SU-DHL-6 (cell line): Measurements from ENCODE around the gene ADRA2B.

Source experiments
- H2AFZ ChIP-seq: fragments of 200-600 bp; sonication (generic); 2 replicates; pipeline ENCODE4 v1.6.1; 2014; ENCODE audit warnings: low read depth, mild to moderate bottlenecking, moderate library complexity, mixed read lengths, antibody characterized with exemption, low read length; ENCODE audit not compliant: severe bottlenecking
- H3F3A ChIP-seq: fragments of 200-600 bp; shearing (Covaris generic); 2 replicates; pipeline ENCODE4 v1.6.0; 2016; ENCODE audit warnings: antibody characterized with exemption, mild to moderate bottlenecking; ENCODE audit not compliant: insufficient read depth
- H3K27ac ChIP-seq: fragments of 200-600 bp; sonication (generic); 2 replicates; pipeline ENCODE4 v1.5.1; 2016; ENCODE audit warnings: low read depth, mild to moderate bottlenecking, low read length, moderate library complexity, mixed read lengths
- H3K27me3 ChIP-seq: fragments of 200-600 bp; sonication (generic), shearing (Covaris generic); 2 replicates; pipeline ENCODE4 v1.6.0; 2014; ENCODE audit warnings: mild to moderate bottlenecking, low read length
- H3K36me3 ChIP-seq: fragments of 200-600 bp; sonication (generic); 2 replicates; pipeline ENCODE4 v1.6.1; 2014; ENCODE audit warnings: mild to moderate bottlenecking, low read length, mixed read lengths
- H3K4me2 ChIP-seq: fragments of 300-600, 200-600 bp; shearing (Covaris generic), sonication (generic); 2 replicates; pipeline ENCODE4 v1.6.0; 2014; ENCODE audit warnings: low read length, low read depth, mild to moderate bottlenecking; ENCODE audit not compliant: poor library complexity, severe bottlenecking
- H3K4me3 ChIP-seq: fragments of 200-600 bp; sonication (generic); 2 replicates; pipeline ENCODE4 v1.5.1; 2014; ENCODE audit warnings: antibody characterized with exemption, low read length, mild to moderate bottlenecking, mixed read lengths; ENCODE audit not compliant: insufficient read depth, poor library complexity, severe bottlenecking
- H3K79me2 ChIP-seq: fragments of 200-600 bp; sonication (generic); 2 replicates; pipeline ENCODE4 v1.6.1; 2014; ENCODE audit warnings: mild to moderate bottlenecking, low read length, moderate library complexity; ENCODE audit not compliant: insufficient read depth
- H3K9ac ChIP-seq: fragments of 200-600 bp; sonication (generic); 2 replicates; pipeline ENCODE4 v1.7.0; 2014; ENCODE audit warnings: mild to moderate bottlenecking, low read length
- H3K9me2 ChIP-seq: fragments of 200-600 bp; sonication (generic); replicated peaks from 2 replicates; pipeline ENCODE4 v1.6.1; 2014; ENCODE audit warnings: low read length; ENCODE audit not compliant: insufficient read depth
- H3K9me3 ChIP-seq: fragments of 200-600 bp; sonication (generic); 2 replicates; pipeline ENCODE4 v1.6.1; 2014; ENCODE audit warnings: low read length, mixed read lengths; ENCODE audit not compliant: insufficient read depth
- H4K20me1 ChIP-seq: fragments of 200-600 bp; sonication (generic); 2 replicates; pipeline ENCODE4 v1.6.1; 2014; ENCODE audit warnings: low read depth, mild to moderate bottlenecking, antibody characterized with exemption, low read length, moderate library complexity, mixed read lengths
- EZH2phosphoT487 ChIP-seq: fragments of 200-600 bp; sonication (generic), shearing (Covaris generic); conservative IDR thresholded peaks from 2 replicates; pipeline ENCODE4 v1.6.1; 2018; ENCODE audit warnings: mild to moderate bottlenecking, antibody characterized with exemption, low read length, moderate library complexity, mixed read lengths
- TF ChIP-seq, protein P1 (sequence below): fragments of 200-600 bp; sonication (generic); IDR thresholded peaks from one replicate; pipeline ENCODE4 v1.5.1; 2017; ENCODE audit warnings: antibody characterized with exemption, mild to moderate bottlenecking, low read length, moderate library complexity; ENCODE audit not compliant: insufficient read depth, poor library complexity, severe bottlenecking

The ADRA2B gene

DNA sequence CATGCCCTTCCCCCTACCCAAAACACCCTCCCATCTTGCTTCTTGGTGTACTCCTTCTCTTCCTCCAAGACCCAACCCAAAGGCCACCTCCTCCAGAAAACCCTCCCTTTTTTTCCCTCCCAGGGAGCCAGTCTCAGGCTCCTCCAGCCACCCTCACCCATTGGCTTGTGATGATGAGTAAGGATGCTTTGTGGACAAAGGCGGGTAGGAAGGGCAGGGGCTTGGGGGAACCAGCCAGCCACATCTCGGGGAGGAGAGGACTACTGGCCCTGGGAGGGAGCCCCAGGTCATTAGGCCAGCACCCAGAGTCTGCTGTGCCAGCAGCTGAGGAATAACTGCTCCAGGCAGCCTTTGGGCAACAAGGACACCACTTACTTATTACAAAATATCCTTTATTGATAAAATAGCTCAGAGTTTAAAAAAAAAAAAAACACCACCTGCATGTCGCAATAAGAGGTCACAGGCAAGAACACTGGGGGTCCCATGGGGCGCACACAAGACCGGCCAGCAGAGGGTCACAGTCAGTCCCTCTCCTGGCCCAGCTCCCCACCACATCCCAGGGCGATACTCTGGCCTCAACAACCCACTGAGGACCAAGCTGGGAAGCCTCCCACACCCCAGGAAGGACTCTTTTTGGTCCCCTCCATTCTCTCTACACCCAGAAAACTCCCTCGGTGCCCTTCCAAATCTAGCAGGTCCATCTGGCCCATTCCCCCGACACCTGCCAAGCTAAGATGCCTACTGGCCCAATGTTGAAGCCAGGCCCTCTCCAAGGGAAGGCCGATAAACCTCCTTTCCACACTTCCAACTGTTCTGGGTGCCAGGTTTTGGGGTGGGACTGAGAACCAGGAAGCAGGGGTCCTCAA, 3.6 kb downstream of the ADRA2B start:
- H3K4me2 ChIP-seq = no peak overlapping the region
- TF ChIP-seq, protein P1, sequence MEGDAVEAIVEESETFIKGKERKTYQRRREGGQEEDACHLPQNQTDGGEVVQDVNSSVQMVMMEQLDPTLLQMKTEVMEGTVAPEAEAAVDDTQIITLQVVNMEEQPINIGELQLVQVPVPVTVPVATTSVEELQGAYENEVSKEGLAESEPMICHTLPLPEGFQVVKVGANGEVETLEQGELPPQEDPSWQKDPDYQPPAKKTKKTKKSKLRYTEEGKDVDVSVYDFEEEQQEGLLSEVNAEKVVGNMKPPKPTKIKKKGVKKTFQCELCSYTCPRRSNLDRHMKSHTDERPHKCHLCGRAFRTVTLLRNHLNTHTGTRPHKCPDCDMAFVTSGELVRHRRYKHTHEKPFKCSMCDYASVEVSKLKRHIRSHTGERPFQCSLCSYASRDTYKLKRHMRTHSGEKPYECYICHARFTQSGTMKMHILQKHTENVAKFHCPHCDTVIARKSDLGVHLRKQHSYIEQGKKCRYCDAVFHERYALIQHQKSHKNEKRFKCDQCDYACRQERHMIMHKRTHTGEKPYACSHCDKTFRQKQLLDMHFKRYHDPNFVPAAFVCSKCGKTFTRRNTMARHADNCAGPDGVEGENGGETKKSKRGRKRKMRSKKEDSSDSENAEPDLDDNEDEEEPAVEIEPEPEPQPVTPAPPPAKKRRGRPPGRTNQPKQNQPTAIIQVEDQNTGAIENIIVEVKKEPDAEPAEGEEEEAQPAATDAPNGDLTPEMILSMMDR = no peak
- TF ChIP-seq EZH2phosphoT487 = no peak
- no peak overlapping the region for H3K4me3 ChIP-seq
- H3K79me2 ChIP-seq = no peaks in the 10 kb centered on the region
- no peaks in the 10 kb centered on the region for H4K20me1 ChIP-seq
- no peaks in the 10 kb centered on the region for H3K36me3 ChIP-seq
- H3K27ac ChIP-seq = no peak overlapping the region
- no peaks in the 10 kb centered on the region for H3F3A ChIP-seq
- no peaks in the 10 kb centered on the region for H3K9me2 ChIP-seq
- no peaks in the 10 kb centered on the region for H3K9me3 ChIP-seq
- no peak overlapping the region for H3K9ac ChIP-seq
- no peaks in the 10 kb centered on the region for H3K27me3 ChIP-seq
- no peak overlapping the region for H2AFZ ChIP-seq

DNA sequence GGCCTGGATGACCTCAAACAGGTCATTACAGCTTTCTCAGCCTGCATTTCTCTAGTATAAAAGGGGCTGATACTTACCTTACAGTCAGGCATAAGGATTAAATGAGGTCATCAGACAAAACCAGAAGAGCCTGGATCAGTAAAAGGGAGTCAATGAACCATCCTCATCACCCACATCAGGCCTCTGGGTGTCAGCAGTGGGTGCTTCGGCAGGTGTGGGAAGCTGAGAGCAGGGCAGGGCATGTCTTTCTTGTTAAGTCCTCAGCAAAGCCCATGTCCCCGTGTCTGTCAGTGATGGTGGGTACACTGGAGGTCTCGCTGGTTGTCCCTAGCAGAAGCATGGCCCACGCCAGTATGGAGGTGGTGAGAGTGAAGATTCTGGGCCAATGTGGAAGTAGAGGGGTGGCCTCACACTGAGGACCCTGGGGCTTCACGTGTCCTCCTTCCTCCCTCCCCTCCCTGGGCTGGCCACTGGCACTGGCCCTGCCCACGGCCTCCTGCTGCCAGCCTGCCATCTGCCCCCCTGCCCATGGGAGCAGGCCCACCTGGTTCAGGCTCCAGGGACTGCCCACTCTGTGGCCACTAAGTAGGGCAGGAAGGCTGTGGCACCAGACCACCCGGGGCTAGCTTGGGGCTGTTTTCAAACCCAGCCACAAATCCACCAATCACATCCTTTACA, 4.4 kb downstream of the ADRA2B start:
- Histone ChIP-seq H4K20me1 (no peaks in the 10 kb centered on the region), H3K36me3 (no peaks in the 10 kb centered on the region), H3K79me2 (no peaks in the 10 kb centered on the region), H3K27ac (no peak overlapping the region), H3K4me2 (no peak overlapping the region), H3K4me3 (no peak overlapping the region), H3K9ac (no peak overlapping the region), H3K9me3 (no peaks in the 10 kb centered on the region), H3F3A (no peaks in the 10 kb centered on the region), H3K27me3 (no peaks in the 10 kb centered on the region), H2AFZ (no peak overlapping the region), H3K9me2 (no peaks in the 10 kb centered on the region)
- TF ChIP-seq, protein P1 = no peak
- TF ChIP-seq EZH2phosphoT487 = no peak

DNA sequence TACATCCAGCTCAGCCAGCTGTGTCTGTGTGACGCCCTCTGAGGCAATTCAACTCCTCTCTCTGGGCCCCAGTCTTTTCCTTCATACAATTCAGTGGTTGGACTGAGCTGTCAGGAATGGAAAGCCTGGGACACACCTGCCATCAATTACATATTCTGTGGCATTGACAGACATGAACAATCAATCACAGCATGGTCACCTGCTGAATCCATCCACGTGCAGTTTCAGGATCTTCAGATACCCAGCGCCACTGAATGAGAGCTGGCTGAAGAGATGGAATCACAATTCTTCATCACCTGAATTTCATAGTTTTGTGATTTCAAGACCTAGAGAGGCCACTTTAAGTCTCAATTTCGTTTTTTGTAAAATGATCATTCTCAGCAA, 5.1 kb downstream of the ADRA2B start:
- no peaks in the 10 kb centered on the region for H4K20me1 ChIP-seq
- no peaks in the 10 kb centered on the region for H3F3A ChIP-seq
- H3K36me3 ChIP-seq = no peaks in the 10 kb centered on the region
- H2AFZ ChIP-seq = no peak overlapping the region
- no peaks in the 10 kb centered on the region for H3K9me2 ChIP-seq
- H3K9ac ChIP-seq = no peak overlapping the region
- no peak for TF ChIP-seq EZH2phosphoT487
- TF ChIP-seq, protein P1 = no peak
- H3K9me3 ChIP-seq = no peaks in the 10 kb centered on the region
- H3K4me3 ChIP-seq = no peak overlapping the region
- no peaks in the 10 kb centered on the region for H3K79me2 ChIP-seq
- no peaks in the 10 kb centered on the region for H3K27me3 ChIP-seq
- no peak overlapping the region for H3K4me2 ChIP-seq
- no peak overlapping the region for H3K27ac ChIP-seq
